GM04503 (cell line): ENCODE data around the gene FEV.

ENCODE experiments used
- DNase-seq: peaks from one replicate; pipeline ENCODE4 v3.0.0-alpha.2; 2012; ENCODE audit warnings: low read depth

Gene FEV

GRCh38 chr2:218993345-218994315 lies 8.6 kb upstream of the FEV start, which contains the start of gene CRYBA2:
Gene CRYBA2, minus strand, starts transcription at chr2:218993422. Its CDS starts 246 bp downstream, at chr2:218993176.
- no peak for DNase-seq

GRCh38 chr2:218992703-218993344 lies 7.8 kb upstream of the FEV start:
- DNase-seq, result no peak

- no peak for DNase-seq
Observed at GRCh38 chr2:218992196-218992595, 7.2 kb upstream of the FEV start.

DNA sequence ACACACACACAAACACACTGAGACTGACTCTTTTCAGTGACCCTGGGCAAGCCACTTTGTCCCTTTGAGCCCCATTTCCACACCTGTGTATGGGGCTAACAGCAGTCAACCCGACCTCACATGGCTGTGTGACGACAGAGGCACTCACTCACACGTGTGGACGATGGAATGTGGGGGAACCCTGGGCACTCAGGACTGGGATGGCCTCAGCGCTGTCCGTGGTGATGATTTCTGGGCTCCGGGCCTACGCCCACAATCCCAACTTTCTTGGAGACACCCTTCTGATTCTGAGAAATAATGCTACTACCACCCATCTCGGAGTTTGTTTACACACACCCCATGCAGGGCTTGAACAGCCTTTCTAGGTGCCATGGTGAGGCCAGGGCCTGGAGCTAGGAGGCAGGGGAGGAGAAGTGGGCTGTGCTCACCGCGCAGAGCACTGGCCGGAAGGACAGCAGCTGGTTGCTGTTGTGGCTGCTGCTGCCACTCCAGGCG lies 6.7 kb upstream of the FEV start:
- no peak for DNase-seq

GRCh38 chr2:218990612-218991011 lies 5.6 kb upstream of the FEV start:
- DNase-seq, result no peak

DNA sequence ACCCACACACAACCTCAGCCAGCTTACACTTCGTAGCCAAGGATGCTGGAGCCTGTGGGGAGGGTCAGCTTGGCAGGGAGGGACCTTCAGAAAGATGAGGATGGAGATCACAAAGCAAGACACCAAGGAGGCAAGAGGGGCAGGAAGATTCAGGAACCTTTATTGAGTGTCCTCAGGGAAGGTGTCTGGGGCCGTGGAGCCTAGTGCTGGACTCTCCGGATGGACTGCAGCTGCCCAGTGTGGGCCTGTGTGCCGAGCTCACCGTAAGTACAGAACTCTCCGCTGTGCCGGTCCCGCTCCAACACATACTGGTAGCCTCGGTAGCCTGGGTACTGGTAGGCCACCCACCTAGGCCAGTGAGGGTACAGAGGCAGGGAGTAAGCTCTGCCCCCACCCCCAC lies 5.1 kb upstream of the FEV start:
- DNase-seq, result no peak

DNA sequence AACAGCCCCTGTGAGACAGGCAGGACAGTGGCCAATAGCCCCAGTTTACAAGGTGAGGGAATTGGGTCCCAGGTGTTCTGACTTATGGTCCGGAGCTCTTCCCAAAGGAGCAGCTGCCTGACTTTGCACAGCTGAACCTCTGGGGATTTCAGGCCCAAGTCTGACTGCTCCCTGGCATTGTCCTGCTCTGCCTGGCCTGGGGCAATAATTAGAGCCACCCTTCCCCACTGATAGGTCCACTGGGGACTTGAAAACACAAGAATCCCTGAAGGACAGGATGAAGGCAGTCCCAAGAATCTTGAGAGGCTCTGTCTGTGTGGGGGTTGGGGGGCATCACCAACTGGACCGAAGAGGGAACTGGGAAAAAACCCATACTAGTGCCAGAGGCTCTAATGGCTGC lies 3.7 kb upstream of the FEV start:
- DNase-seq, result no peak

- DNase-seq, result no peak
Observed at GRCh38 chr2:218988164-218988563, 3.2 kb upstream of the FEV start.

- DNase-seq, result no peak
Observed at GRCh38 chr2:218986148-218986761, 1.3 kb upstream of the FEV start.

DNA sequence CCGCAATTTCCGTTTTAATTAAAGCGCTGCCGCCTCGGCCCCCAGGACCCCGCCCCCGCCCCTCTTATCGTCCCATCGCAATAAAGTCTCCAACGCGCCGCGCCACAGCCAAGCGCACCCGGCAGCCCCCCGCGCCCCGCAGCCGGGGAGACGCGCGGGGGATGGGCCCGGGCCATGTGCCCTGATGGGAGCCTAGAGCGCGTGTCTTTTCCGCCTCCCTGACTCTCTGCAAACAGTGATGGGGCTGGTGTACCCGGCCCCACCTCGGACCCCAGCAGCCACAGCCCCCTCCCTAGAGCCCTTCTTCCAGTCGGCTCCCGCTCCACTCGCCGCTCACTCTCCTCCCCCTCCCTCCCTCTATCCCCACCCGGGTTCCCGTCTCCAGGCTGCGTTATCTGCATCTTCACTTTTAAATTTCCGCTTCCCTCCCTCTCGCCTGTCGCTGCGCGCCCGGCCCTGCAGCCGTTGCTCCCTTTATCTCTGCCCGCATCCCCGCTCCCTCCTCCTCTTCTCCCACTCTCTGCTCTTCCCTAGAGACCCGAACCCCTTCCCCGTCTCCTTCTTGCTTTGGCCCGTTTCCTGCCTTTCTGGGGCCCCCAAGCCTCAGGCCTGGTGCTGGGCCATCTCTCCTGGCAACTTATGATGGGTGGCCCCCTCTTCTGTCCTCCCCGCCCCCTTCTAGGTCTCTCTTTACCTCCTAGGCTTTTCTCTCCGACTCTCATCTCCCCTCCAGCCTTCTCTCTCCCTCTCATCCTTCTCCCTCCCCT lies 524 bp upstream of the FEV start:
- DNase-seq, result no peak

- DNase-seq, result no peak
Observed at GRCh38 chr2:218984239-218985020, 554 bp downstream of the FEV start.

GRCh38 chr2:218983934-218984238 lies 1.1 kb downstream of the FEV start:
- no peak for DNase-seq

- no peak for DNase-seq
Observed at GRCh38 chr2:218983263-218983933, 1.6 kb downstream of the FEV start.

GRCh38 chr2:218982586-218983262 lies 2.3 kb downstream of the FEV start:
- no peak for DNase-seq

- no peak for DNase-seq
Observed at GRCh38 chr2:218981881-218982585, 3.0 kb downstream of the FEV start.

DNA sequence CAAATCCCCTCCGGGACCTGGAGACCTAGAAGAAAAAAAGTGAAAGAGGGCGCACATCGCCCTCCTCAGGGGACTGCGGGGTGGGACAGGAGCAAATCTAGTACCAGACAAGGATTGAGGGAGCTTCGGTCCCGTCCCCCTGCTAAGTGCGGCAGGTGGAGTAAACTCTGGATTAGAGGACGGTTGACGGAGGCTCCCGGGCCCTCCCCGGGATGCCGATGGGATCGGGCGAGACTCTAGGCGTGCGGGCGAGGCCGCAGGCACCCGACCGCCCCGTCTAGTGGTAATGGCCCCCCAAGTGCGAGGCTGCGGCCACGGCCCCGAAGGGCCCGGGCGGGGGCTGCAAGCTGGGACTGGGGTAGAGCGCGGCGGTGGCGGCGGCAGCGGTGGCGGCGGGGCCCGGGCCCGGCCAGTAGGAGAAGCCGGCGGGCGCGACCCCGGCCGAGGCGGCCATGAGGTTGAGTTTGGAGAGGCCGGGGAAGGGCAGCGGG lies 3.5 kb downstream of the FEV start:
- no peak for DNase-seq

DNA sequence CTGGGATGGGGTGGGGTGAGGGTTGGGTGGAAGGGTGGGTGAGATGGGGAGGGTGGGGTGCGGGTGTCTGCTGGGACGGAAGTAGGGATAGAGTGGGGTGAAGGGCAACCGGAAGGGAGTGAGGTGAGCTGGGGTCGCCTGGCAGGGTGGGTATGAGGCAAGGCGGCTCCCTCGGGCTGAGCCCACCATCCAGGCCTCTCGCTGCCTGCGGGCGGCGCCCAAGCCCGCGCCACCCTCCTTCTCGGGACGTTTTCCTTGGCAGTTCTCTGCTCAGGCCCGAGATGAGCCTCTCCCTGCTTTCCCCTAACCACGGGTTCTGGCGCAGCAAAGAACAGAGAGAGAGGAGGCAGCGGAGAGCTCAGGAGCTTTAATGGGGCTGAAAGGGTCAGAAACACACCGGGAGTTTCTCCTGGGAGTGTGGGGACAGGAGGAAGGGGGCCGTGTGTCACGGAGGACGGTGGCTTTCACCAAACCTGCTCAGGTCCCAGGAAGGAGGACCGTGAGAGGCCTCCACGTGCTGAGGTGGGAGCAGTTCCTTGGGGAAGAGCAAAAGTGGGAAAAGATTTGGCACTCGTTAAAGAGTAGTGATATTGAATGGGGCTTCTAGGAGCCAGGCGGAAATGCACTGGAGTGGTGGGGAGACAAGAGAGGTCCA lies 4.1 kb downstream of the FEV start:
- DNase-seq, result no peak

- peak; percentile 14 for DNase-seq
Observed at GRCh38 chr2:218979846-218980734, 4.9 kb downstream of the FEV start.
